Keratinocyte (primary cell): ENCODE measurements around the gene KASH5. TPM values are rescaled to one million over a fixed set of nuclear protein-coding genes. Genes with fewer than 3 reads are reported as not detected.

Source experiments
- DNase-seq: peaks from one replicate; pipeline ENCODE4 v3.0.0-alpha.2; 2011; ENCODE audit warnings: low read depth, missing footprints, low spot score
- FAIRE-seq: peaks from 2 replicates; lab custom pipeline; 2011; peaks lifted over from hg19 to GRCh38; lab: Jason Lieb, UNC
- H2AFZ ChIP-seq: 2 replicates; pipeline ENCODE4 v1.6.0; 2012; ENCODE audit warnings: low read length, control low read depth, inconsistent platforms; ENCODE audit not compliant: control insufficient read depth
- H3K27ac ChIP-seq: 2 replicates; pipeline ENCODE4 v1.5.1; 2011; ENCODE audit warnings: low read length; ENCODE audit not compliant: control insufficient read depth, insufficient read depth
- H3K27me3 ChIP-seq: 3 replicates; pipeline ENCODE4 v1.6.0; 2011; ENCODE audit warnings: low read length; ENCODE audit not compliant: control insufficient read depth, insufficient read depth; ENCODE audit errors: extremely low read depth
- H3K36me3 ChIP-seq, 2 experiments: 2 replicates in 1 of 2; 3 replicates in 1 of 2; pipeline ENCODE4 v1.5.1; 2011; ENCODE audit warnings: low read length in 2 of 2, mild to moderate bottlenecking in 1 of 2; ENCODE audit not compliant: control insufficient read depth in 2 of 2, insufficient read depth in 2 of 2; ENCODE audit errors: extremely low read depth in 1 of 2
- H3K4me1 ChIP-seq: 3 replicates; pipeline ENCODE4 v1.5.1; 2011; ENCODE audit warnings: low read length; ENCODE audit not compliant: control insufficient read depth, insufficient read depth; ENCODE audit errors: extremely low read depth
- H3K4me2 ChIP-seq: 3 replicates; pipeline ENCODE4 v1.6.0; 2011; ENCODE audit warnings: low read depth, low read length; ENCODE audit not compliant: control insufficient read depth, insufficient read depth; ENCODE audit errors: extremely low read depth
- H3K4me3 ChIP-seq, 3 experiments: fragments of 200-600 bp in 1 of 3; sonication (generic) in 1 of 3; 2 replicates in 2 of 3; 3 replicates in 1 of 3; pipeline ENCODE4 v1.5.1; 2011 to 2016; ENCODE audit warnings: low read length in 3 of 3, mild to moderate bottlenecking in 3 of 3, control low read depth in 2 of 3, inconsistent platforms in 1 of 3, low read depth in 1 of 3, mixed read lengths in 1 of 3, mixed run types in 1 of 3, moderate library complexity in 1 of 3; ENCODE audit not compliant: control insufficient read depth in 2 of 3, insufficient read depth in 2 of 3; ENCODE audit errors: extremely low read depth in 1 of 3
- H3K79me2 ChIP-seq: 2 replicates; pipeline ENCODE4 v1.6.0; 2012; ENCODE audit warnings: low read length; ENCODE audit not compliant: control insufficient read depth, insufficient read depth
- H3K9ac ChIP-seq: 3 replicates; pipeline ENCODE4 v1.6.0; 2011; ENCODE audit warnings: low read length; ENCODE audit not compliant: control insufficient read depth, insufficient read depth; ENCODE audit errors: extremely low read depth
- H3K9me1 ChIP-seq: 3 replicates; pipeline ENCODE4 v1.6.0; 2011; ENCODE audit warnings: low read length; ENCODE audit not compliant: control insufficient read depth, insufficient read depth; ENCODE audit errors: extremely low read depth
- H3K9me3 ChIP-seq: 2 replicates; pipeline ENCODE4 v1.5.1; 2012; ENCODE audit warnings: low read depth, low read length; ENCODE audit not compliant: control insufficient read depth
- H4K20me1 ChIP-seq: 3 replicates; pipeline ENCODE4 v1.6.0; 2011; ENCODE audit warnings: low read length; ENCODE audit not compliant: control insufficient read depth, insufficient read depth; ENCODE audit errors: extremely low read depth
- CTCF ChIP-seq, 3 experiments: IDR thresholded peaks in 1 of 3; conservative IDR thresholded peaks in 1 of 3; optimal IDR thresholded peaks in 1 of 3; 2 replicates in 2 of 3; 3 replicates in 1 of 3; pipeline versions ENCODE3 to v1.5.1; 2011; ENCODE audit warnings: low read length in 3 of 3, mild to moderate bottlenecking in 3 of 3, moderate library complexity in 2 of 3, control low read depth in 1 of 3, inconsistent platforms in 1 of 3; ENCODE audit not compliant: insufficient read depth in 2 of 3; ENCODE audit errors: extremely low read depth in 1 of 3
- EZH2 ChIP-seq: IDR thresholded peaks from one replicate; pipeline ENCODE4 v1.6.1; 2012; ENCODE audit warnings: inconsistent platforms, mild to moderate bottlenecking, low read length, moderate library complexity
- dilution Hi-C: fragments of 300-500 bp; cut with MboI; formaldehyde crosslinking; loops from one replicate; pipeline ENCODE4 v1.7.0; 2020; ENCODE audit warnings: low sequenced_read_pairs; ENCODE audit not compliant: extremely low pct_ligation_motif_present
- polyA plus RNA-seq, 5 experiments: library from polyadenylated mRNA; depleted of rRNA in 3 of 5; stranded (reverse) in 3 of 5; stranded (forward) in 1 of 5; unstranded in 1 of 5; fragments of >200 nt; gene quantifications; 1 replicate in 1 of 5; 2 replicates in 3 of 5; 3 replicates in 1 of 5; pipeline versions ENCODE4 v1.2.1 to v1.2.3, GENCODE V29; 2011 to 2012; ENCODE audit warnings: missing spikeins in 2 of 5, low read depth in 1 of 5, low replicate concordance in 1 of 5

The KASH5 gene
- polyA plus RNA-seq, 1 donor (not counting 4 experiments of a cell fraction or from before 2014, with no cell fraction given): not detected

DNA sequence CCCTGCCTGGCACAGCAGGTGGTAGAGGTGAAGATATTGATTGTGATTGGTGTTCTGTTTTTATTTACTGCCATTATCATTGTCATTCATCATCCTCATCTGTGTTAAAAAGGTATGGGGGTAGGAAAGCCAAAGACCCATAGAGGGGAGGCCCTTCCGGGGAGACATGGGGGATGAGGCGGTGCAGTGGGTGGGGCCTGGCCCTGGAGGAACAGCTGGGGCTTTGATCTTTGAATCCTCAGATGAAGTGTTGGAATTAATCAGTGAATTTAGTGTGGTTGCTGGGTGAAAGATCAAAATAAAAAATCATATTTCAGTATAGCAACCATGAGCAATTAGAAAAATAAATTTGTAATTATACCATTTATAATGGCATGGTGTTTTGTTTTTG lies 27.8 kb downstream of the KASH5 start:
- H3K27me3 ChIP-seq: peaks cover 25% of the 10 kb centered on the region
- no peak overlapping the region for H3K27ac ChIP-seq
- TF ChIP-seq CTCF (optimal IDR thresholded peaks at IDR 0.05 in 1 of 3, IDR thresholded peaks at IDR 0.05 in 1 of 3, conservative IDR thresholded peaks at IDR 0.05 in 1 of 3; ENCODE audit: extremely low read depth in 1 of 3, insufficient read depth in 2 of 3, low read length in 3 of 3): no peak
- TF ChIP-seq EZH2: no peak
- no peak overlapping the region for H3K9ac ChIP-seq
- dilution Hi-C loops: no loop called here
- no peak overlapping the region for H2AFZ ChIP-seq
- DNase-seq (no peak), FAIRE-seq (no peak)
- no peaks in the 10 kb centered on the region for H3K79me2 ChIP-seq
- no peaks in the 10 kb centered on the region for H3K36me3 ChIP-seq
- H4K20me1 ChIP-seq: no peaks in the 10 kb centered on the region
- H3K9me1 ChIP-seq: no peaks in the 10 kb centered on the region
- H3K9me3 ChIP-seq: no peaks in the 10 kb centered on the region
- no peak overlapping the region for H3K4me3 ChIP-seq
- no peak overlapping the region for H3K4me2 ChIP-seq
- no peaks in the 10 kb centered on the region for H3K4me1 ChIP-seq

DNA sequence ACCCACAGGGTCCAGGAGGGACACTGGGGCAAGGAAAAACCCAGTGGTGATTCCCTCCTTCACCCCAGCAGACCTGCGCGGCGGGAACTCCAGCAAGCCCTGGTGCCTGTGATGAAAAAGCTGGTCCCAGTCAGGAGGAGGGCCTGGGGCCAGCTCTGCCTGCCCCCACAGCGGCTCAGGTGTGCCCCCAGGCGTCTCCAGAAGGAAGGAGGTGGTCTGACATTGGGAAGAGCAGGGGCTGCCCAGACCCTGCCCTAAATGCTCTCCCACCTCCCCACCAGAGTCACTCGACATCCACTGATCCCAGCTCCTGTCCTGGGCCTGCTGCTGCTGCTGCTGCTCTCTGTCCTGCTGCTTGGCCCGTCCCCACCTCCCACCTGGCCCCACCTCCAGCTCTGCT lies 29.0 kb downstream of the KASH5 start:
- Histone ChIP-seq H4K20me1 (no peaks in the 10 kb centered on the region), H3K79me2 (no peaks in the 10 kb centered on the region), H3K9ac (no peak overlapping the region), H3K4me3 (no peak overlapping the region), H3K9me1 (no peaks in the 10 kb centered on the region), H3K27me3 (peaks cover 38% of the 10 kb centered on the region), H3K4me2 (no peak overlapping the region), H3K9me3 (no peaks in the 10 kb centered on the region), H3K36me3 (no peaks in the 10 kb centered on the region), H2AFZ (no peak overlapping the region), H3K4me1 (no peaks in the 10 kb centered on the region), H3K27ac (no peak overlapping the region)
- TF ChIP-seq CTCF (optimal IDR thresholded peaks at IDR 0.05 in 1 of 3, IDR thresholded peaks at IDR 0.05 in 1 of 3, conservative IDR thresholded peaks at IDR 0.05 in 1 of 3; ENCODE audit: extremely low read depth in 1 of 3, insufficient read depth in 2 of 3, low read length in 3 of 3) (no peak), EZH2 (no peak)
- FAIRE-seq (no peak), DNase-seq (no peak)
- dilution Hi-C loops: no loop called here
